OCI-LY1 (cell line): ENCODE results near the gene GARRE1.

Source experiments
- EZH2 ChIP-seq: fragments of 200-600 bp; sonication (generic), shearing (Covaris generic); IDR thresholded peaks from 2 replicates; pipeline ENCODE4 v1.8.0; 2017; ENCODE audit warnings: borderline replicate concordance, mixed run types, mild to moderate bottlenecking, antibody characterized with exemption, low read length, moderate library complexity, mixed read lengths
- TF ChIP-seq, protein P1 (sequence below): fragments of 200-600 bp; sonication (generic), shearing (Covaris generic); IDR thresholded peaks from 2 replicates; pipeline ENCODE4 v1.5.1; 2017; ENCODE audit warnings: mild to moderate bottlenecking, antibody characterized with exemption, low read length, moderate library complexity, mixed read lengths

GRCh38 chr19:34217952-34218817 lies 36.2 kb upstream of the GARRE1 start:
- TF ChIP-seq, protein P1, sequence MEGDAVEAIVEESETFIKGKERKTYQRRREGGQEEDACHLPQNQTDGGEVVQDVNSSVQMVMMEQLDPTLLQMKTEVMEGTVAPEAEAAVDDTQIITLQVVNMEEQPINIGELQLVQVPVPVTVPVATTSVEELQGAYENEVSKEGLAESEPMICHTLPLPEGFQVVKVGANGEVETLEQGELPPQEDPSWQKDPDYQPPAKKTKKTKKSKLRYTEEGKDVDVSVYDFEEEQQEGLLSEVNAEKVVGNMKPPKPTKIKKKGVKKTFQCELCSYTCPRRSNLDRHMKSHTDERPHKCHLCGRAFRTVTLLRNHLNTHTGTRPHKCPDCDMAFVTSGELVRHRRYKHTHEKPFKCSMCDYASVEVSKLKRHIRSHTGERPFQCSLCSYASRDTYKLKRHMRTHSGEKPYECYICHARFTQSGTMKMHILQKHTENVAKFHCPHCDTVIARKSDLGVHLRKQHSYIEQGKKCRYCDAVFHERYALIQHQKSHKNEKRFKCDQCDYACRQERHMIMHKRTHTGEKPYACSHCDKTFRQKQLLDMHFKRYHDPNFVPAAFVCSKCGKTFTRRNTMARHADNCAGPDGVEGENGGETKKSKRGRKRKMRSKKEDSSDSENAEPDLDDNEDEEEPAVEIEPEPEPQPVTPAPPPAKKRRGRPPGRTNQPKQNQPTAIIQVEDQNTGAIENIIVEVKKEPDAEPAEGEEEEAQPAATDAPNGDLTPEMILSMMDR, result no peak
- TF ChIP-seq EZH2, result no peak
